RWPE2 (cell line): ENCODE measurements around the gene NCAM2.

ENCODE experiments used
- ATAC-seq: fragments of 200-7000 bp; cut with Tn5 transposase; 3 replicates; pipeline ENCODE4 v1.9.1; 2021; ENCODE audit warnings: low read depth
- DNase-seq: peaks from one replicate; pipeline ENCODE4 v3.0.0-alpha.2; 2020; ENCODE audit warnings: low spot score
- H3K27ac ChIP-seq: fragments of 450-650 bp; 2 replicates; pipeline ENCODE4 v1.5.1; 2017; ENCODE audit warnings: mild to moderate bottlenecking; ENCODE audit not compliant: poor library complexity, severe bottlenecking
- H3K27me3 ChIP-seq: fragments of 250-450 bp; sonication (Bioruptor Pico); 2 replicates; pipeline ENCODE4 v1.5.1; 2021; ENCODE audit warnings: mild to moderate bottlenecking, moderate library complexity; ENCODE audit not compliant: insufficient read depth, poor library complexity, severe bottlenecking
- H3K36me3 ChIP-seq: fragments of 250-450 bp; sonication (Bioruptor Pico); 2 replicates; pipeline ENCODE4 v1.5.1; 2020; ENCODE audit warnings: low read depth, mild to moderate bottlenecking, moderate library complexity
- H3K4me1 ChIP-seq: fragments of 250-450 bp; sonication (Bioruptor Pico); 2 replicates; pipeline ENCODE4 v1.5.1; 2021; ENCODE audit warnings: mild to moderate bottlenecking, moderate library complexity; ENCODE audit not compliant: insufficient read depth, poor library complexity, severe bottlenecking
- H3K4me3 ChIP-seq: fragments of 250-450 bp; sonication (Bioruptor Pico); 2 replicates; pipeline ENCODE4 v1.5.1; 2021; ENCODE audit warnings: mild to moderate bottlenecking, moderate library complexity; ENCODE audit not compliant: severe bottlenecking
- H3K9me3 ChIP-seq: fragments of 250-450 bp; sonication (Bioruptor Pico); 2 replicates; pipeline ENCODE4 v1.5.1; 2021; ENCODE audit warnings: mild to moderate bottlenecking, moderate library complexity; ENCODE audit not compliant: severe bottlenecking
- TF ChIP-seq, protein P1 (sequence below): fragments of 450-650 bp; IDR thresholded peaks from one replicate; pipeline ENCODE4 v1.5.1; 2017; ENCODE audit warnings: mild to moderate bottlenecking, moderate library complexity; ENCODE audit not compliant: poor library complexity, severe bottlenecking

Gene NCAM2

DNA sequence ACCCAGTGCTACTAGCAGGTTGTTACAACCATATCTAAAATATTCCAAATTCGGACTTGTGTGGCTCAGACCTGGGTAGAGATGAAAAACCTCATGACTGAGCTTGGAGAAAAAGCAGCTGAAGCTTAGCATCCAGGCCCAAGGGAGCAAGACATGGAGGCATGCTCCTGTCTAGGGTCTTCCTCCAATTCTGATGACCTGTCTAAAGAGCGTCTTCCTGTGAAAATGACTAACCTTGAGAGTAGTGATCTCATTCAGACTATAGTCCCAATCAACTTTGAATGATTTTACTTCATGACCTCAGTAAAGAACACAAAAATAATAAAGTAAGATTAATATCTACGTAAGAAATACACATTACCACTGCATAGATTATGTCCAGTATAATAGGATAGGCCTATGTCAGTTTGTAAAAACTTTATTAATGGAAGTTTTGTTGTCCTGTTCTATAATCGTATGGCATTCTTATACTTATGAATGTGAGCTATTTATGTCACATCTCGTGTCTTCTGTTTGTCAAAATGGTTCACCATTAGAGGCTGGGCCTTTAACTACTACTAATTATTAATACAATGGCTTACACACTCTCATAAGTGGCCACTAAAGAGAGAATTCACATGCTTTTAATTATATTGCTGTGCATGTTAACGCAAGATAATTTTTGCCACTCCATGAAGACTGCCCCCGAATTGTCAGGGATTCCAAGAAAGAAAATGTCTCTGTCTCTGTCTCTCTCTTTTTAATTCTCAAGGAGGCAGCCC lies 201.3 kb downstream of the NCAM2 start:
- peak overlapping the region; percentile 33 for H3K27ac ChIP-seq
- peaks cover 5% of the 10 kb centered on the region for H3K4me1 ChIP-seq
- H3K36me3 ChIP-seq = no peaks in the 10 kb centered on the region
- TF ChIP-seq, protein P1, sequence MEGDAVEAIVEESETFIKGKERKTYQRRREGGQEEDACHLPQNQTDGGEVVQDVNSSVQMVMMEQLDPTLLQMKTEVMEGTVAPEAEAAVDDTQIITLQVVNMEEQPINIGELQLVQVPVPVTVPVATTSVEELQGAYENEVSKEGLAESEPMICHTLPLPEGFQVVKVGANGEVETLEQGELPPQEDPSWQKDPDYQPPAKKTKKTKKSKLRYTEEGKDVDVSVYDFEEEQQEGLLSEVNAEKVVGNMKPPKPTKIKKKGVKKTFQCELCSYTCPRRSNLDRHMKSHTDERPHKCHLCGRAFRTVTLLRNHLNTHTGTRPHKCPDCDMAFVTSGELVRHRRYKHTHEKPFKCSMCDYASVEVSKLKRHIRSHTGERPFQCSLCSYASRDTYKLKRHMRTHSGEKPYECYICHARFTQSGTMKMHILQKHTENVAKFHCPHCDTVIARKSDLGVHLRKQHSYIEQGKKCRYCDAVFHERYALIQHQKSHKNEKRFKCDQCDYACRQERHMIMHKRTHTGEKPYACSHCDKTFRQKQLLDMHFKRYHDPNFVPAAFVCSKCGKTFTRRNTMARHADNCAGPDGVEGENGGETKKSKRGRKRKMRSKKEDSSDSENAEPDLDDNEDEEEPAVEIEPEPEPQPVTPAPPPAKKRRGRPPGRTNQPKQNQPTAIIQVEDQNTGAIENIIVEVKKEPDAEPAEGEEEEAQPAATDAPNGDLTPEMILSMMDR = no peak
- H3K4me3 ChIP-seq = no peak overlapping the region
- H3K9me3 ChIP-seq = no peaks in the 10 kb centered on the region
- ATAC-seq = no peak
- no peak for DNase-seq
- H3K27me3 ChIP-seq = no peaks in the 10 kb centered on the region

DNA sequence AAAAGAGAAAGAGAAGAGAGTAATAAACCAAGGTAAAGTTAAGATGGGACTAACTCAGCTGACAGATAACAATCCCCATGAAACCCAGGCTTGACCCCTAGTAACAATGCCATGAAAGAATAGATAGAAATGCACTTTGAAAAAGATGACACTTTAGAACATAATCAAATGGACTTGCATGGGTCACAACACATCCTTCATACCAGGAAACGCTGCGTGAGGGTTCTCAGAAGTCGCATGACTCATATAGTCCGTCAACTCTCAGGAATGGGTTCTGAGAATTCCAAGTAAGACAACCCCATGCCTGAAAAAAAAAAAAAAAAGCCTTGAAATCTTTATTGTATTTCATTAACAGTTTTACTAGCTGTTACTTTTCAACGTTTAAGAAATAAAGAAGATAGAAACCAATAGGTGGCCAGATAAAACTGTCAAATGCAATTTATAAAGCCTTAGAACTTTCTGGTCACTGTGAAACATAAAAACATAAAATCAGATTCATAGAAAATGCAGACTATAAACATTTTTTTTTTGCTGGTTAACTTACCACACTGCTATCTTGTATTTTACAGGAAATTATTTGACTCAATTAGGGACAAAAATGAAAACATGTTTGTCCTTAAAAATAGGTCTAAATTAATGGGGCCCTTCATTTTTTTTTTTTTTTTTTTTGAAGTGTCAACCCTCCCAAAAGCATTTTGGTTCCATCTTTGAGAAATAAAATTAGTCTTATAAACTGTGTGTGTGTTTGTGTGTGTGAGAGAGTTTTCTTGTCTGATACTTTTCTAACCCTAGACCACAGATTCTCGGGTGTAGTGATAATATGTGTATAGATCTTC lies 202.1 kb downstream of the NCAM2 start:
- TF ChIP-seq, protein P1 = no peak
- H3K36me3 ChIP-seq = no peaks in the 10 kb centered on the region
- peak; percentile 99 for ATAC-seq
- peak overlapping the region; percentile 33 for H3K27ac ChIP-seq
- H3K4me3 ChIP-seq = no peak overlapping the region
- H3K4me1 ChIP-seq = peaks cover 5% of the 10 kb centered on the region
- H3K27me3 ChIP-seq = no peaks in the 10 kb centered on the region
- no peaks in the 10 kb centered on the region for H3K9me3 ChIP-seq
- DNase-seq = peak; percentile 61

DNA sequence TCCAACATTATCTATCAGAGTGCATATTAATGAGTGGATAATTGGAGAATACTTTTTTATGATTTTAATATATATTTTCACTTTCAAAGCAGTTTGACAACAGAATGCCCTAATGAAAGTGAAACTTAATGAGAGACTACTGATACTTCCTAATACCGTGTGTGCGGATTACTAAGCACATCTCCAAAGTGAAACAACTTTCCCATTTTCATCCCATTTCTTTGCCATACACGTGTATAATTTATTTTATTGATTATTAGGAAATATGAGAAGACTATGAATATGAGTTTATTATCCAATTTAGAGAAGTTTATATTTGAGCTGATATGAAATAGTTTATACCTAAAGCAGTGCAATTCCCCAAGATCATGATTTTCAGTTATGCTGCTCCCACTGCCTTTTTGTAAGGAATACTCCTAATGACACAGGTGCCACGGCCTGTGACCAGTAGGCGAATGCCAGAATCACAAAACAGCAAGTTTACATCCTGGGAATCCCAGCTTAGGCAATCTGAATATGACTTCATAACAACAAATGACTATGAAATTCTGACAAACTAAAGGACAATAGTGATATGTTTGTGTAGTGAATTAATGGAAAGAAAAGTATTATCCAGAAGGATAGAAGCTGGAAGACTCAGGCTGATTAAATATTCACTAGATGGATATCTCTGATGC lies 202.9 kb downstream of the NCAM2 start:
- Histone ChIP-seq H3K4me3 (no peak overlapping the region), H3K27ac (no peak overlapping the region), H3K9me3 (no peaks in the 10 kb centered on the region), H3K4me1 (peaks cover 5% of the 10 kb centered on the region), H3K27me3 (peaks cover under 1% of the 10 kb centered on the region), H3K36me3 (no peaks in the 10 kb centered on the region)
- TF ChIP-seq, protein P1 = no peak
- no peak for DNase-seq
- no peak for ATAC-seq

DNA sequence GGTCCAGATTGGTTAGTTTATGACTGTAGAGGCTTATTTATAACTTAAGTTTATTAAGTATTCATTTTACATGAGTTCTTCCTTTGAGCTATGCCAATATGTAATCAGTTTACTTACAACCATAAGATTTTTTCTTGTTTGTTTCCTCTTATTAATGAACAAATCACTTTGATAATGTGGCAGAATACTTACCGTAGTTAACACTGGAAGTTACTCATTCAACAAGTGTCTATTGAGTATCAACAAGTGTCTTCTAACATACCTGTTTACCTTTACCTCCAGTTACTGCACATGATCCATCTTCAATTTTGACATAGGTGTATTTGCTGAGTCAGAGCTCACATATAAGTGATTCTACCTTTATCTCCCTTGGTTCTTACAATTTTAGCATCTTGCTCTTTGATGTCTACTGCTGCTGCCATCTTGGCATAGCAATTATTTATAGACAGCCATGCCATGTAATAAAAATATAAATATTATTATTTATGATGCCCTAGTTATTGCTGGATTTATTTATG lies 205.7 kb downstream of the NCAM2 start:
- Histone ChIP-seq H3K4me1 (peaks cover 5% of the 10 kb centered on the region), H3K9me3 (no peaks in the 10 kb centered on the region), H3K36me3 (no peaks in the 10 kb centered on the region), H3K4me3 (no peak overlapping the region), H3K27ac (no peak overlapping the region), H3K27me3 (peaks cover 9% of the 10 kb centered on the region)
- DNase-seq (no peak), ATAC-seq (no peak)
- TF ChIP-seq, protein P1 = no peak
